GM21423 (cell line): ENCODE results near the gene NAPG.
"Not testable (repeated sequence)": the region's sequence is repeated elsewhere in the genome, so short reads cannot be mapped to it uniquely, and the experiment has no call there.

Source experiments
- ATAC-seq: cut with Tn5 transposase; IDR thresholded peaks from one replicate; pipeline ENCODE4 v1.9.1; 2021; ENCODE audit warnings: mild to moderate bottlenecking, moderate library complexity; ENCODE audit not compliant: unreplicated experiment

NAPG gene

GRCh38 chr18:10577842-10578572 lies 52.2 kb downstream of the NAPG start:
- ATAC-seq = not testable (repeated sequence)

DNA sequence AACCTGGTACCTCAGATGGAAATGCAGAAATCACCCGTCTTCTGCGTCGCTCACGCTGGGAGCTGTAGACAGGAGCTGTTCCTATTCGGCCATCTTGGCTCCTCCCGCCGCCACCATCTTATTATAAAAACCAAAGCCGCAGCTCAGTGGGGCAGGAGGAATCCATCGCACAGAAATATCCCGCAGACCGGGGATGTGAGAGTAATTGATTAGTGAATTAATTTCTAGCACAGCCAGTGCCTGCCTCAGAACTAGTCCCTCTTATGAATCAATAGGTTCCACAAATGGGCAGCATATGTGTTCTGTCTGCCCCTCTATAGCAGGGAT lies 52.7 kb downstream of the NAPG start:
- not testable (repeated sequence) for ATAC-seq

DNA sequence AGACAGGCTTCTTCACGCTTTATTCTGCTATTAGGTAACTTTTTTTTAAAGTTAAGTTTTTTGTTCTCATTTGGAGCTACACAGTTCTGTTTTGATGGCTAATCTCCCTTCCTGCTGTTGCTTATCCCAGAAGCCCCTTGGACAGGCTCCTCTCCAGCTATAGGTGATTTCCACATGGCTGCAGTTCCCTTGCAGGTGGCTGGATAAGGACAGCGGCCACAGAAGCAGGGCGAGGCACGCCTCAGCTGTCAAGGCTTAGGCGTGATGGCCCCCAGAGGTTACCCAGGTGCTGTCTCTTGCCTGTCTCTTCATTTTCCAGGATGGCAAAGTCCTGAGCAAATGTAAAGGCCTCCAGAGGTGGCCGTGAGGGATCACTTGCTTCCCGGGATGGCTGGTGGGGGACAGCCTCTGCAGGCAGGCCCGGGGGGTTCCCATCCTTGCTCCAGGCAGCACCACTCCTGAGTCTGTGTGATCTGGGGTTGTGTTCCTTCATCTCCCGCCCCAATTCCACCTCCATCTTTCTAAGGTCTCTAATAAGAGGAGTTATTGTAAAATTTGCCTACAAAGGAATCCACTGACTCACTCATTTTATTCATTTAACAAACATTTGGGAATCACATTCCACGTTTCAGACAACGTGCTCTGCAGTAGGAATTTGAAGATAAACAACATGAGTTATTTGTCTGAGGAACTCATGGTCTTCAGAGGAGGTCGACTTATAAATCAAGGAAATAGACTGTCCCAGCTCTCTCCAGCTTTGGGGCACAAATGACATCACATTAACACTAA lies 53.4 kb downstream of the NAPG start:
- ATAC-seq = no peak

DNA sequence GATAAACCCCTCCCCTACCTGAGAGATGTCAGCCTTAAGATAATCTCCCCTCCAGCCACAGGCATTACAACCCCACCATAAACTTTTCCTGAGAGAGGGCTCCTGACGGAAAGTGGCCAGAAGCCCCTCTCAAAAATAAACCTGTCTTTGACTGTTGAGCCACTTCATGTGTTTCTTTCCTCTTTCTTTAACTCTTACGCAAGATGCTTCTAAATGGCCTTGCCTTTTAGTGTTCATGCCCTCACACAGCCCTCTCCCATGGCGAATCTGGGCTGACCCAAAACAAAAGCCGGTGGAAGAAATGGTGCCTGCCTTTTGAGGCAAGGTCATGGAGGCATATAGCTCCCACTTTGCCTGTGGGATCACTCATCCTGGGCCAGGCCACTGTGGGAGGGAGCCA lies 54.4 kb downstream of the NAPG start:
- no peak for ATAC-seq

- no peak for ATAC-seq
These were observed 59.4 kb downstream of the NAPG start for GRCh38 chr18:10585260-10585659.

DNA sequence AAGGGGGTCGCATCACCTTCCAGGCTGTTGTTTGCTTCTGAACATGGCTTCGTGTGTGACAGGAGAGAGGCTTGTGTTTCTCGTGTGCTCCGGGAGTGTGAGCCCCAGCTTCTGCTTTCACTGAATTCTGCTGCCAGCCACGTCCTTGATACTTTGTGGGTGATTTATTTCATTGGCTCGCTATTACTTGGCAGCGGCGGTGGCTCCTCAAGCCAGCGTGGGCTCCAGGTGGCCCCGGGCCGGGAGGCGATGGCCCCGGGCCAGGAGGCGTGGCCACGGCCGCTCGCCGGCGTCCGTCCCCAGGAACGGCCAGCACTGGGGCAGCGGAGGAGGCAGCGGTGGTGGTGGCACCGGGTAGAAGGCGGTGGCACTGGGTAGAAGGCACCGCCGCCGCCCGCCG lies 63.1 kb downstream of the NAPG start:
- ATAC-seq = no peak

DNA sequence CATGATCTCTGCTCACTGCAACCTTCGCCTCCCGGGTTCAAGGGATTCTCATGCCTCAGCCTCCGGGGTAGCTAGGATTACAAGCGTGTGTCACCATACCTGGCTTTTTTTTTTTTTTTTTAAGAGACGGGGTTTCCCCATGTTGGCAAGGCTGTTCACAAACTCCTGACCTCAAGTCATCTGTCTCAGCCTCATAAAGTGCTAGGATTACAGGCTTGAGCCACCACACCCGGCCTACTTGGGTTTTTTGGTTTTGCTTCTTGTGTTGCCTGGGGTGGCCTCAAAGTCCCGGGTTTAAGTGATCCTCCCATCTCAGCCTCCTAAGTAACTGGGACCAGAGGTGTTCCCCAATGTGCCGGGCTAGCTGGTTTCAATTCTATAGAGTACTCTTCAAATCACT lies 64.6 kb downstream of the NAPG start:
- ATAC-seq = no peak

DNA sequence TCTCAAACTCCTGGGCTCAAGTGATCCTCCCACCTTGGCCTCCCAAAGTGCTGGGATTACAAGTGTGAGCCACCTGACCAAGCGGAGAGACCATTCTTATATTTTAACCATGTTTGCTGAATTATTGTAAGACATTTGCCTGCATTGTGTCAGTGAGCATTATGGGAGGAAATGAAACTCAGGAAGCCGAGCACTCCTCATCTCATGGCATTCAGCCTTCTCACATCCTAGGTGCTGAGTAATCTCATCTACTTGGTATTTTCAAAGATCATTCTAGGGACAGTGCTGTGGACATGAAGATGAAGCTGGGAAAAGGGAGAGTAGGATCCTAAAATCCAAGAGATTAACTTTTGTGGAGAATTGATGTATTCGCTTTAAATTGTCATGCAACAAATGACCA lies 66.1 kb downstream of the NAPG start:
- ATAC-seq = no peak

DNA sequence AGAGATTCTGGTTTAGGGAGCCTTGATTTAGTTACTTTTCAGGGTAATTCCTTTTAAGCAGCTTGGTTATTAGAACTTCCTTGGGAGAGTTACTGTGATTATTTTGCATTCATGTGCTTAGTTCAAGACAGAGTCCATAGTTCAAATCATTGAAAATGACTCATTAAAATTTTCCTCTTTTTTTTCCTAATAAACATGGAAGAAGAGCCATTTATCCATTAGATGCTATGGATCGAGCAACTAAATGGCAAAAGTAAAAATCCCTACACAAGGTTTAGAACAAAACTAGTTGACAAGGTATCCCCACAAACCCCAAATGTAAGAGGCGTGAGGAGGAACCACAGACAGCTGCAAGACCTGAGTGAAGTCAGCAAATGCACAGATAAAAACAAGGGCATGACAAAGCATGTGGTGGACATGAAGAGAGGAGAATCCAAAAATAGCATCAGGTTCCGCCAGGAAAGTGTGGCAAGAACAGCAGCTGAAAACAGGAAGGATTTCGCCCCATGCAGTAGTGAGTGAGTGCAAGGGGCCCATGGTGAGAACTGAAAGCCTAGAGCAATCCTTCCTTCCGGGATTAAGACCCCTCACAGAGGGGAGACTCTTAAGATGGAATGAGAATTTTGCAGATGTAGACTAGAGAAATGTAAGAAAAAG lies 67.7 kb downstream of the NAPG start:
- not testable (repeated sequence) for ATAC-seq

- not testable (repeated sequence) for ATAC-seq
These were observed 70.1 kb downstream of the NAPG start for GRCh38 chr18:10595917-10596316.

- ATAC-seq = not testable (repeated sequence)
These were observed 71.9 kb downstream of the NAPG start for GRCh38 chr18:10597695-10598094.

DNA sequence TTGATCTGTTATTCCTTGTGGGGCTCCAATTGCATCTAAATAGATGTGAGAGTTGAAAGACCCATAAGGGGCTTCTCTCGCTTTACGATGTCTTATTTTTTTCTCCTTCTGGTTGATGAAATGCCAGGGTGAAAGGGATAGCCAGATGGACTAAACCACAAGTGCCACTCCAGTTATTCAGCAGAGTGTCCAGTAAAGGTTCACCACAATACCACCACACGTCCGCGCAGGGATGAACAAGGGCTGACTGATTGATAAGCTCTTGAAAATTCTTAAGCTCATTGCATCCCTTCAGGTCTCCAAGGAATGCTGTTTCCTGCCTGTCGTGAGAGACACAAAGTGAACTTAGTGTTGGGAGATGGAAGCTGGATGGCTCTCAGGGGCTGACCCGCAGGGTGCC lies 74.9 kb downstream of the NAPG start:
- ATAC-seq = not testable (repeated sequence)
